ENCODE data around the gene ITPKA.

DNA sequence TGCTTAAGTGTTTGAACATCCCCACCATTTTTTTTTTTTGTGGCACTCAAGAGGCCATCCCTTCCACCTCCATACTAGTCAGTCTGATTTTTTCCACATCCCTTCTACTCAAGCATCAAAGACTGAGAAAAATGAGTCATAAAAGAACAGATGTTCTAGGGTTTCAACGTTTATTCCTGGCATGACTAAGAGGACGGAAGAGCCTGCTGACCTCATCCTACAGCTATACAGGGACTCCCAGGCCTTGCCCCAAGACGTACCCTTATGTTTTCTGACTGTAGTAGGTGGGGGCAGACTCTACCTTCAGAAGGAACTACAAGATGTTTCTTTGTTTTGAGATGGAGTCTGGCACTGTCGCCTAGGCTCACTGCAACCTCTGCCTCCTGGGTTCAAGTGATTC is 3.3 kb upstream of the ITPKA start:
- TF ChIP-seq EZH2 (IDR thresholded peaks at IDR 0.05; ENCODE audit: insufficient read depth, poor library complexity, severe bottlenecking) (no peak), EZH2phosphoT487 (IDR thresholded peaks at IDR 0.05; ENCODE audit: insufficient read depth, low read depth) (no peak)
